GM19438 (cell line): ENCODE results near the gene AHCTF1.
"Not testable (repeated sequence)": the region's sequence is repeated elsewhere in the genome, so short reads cannot be mapped to it uniquely, and the experiment has no call there.

ENCODE experiments used
- ATAC-seq: cut with Tn5 transposase; IDR thresholded peaks from one replicate; pipeline ENCODE4 v1.9.1; 2021; ENCODE audit warnings: low read depth; ENCODE audit not compliant: unreplicated experiment

AHCTF1 gene

GRCh38 chr1:246850640-246851039, 81.1 kb downstream of the AHCTF1 start:
- not testable (repeated sequence) for ATAC-seq

- ATAC-seq, result no peak
These were observed 87.9 kb downstream of the AHCTF1 start for GRCh38 chr1:246843876-246844275.

- not testable (repeated sequence) for ATAC-seq
These were observed 91.0 kb downstream of the AHCTF1 start for GRCh38 chr1:246840761-246841160.

GRCh38 chr1:246838118-246838456, 93.7 kb downstream of the AHCTF1 start:
- ATAC-seq, result no peak

- no peak for ATAC-seq
These were observed 94.2 kb downstream of the AHCTF1 start for GRCh38 chr1:246837418-246838117.

GRCh38 chr1:246836209-246836966, 95.4 kb downstream of the AHCTF1 start:
- ATAC-seq, result no peak

GRCh38 chr1:246831543-246831942, 100.2 kb downstream of the AHCTF1 start:
- no peak for ATAC-seq

- ATAC-seq, result no peak
These were observed 102.9 kb downstream of the AHCTF1 start for GRCh38 chr1:246828818-246829217.

GRCh38 chr1:246827396-246827795, 104.4 kb downstream of the AHCTF1 start:
- no peak for ATAC-seq

- no peak for ATAC-seq
These were observed 106.1 kb downstream of the AHCTF1 start for GRCh38 chr1:246825557-246826175.

GRCh38 chr1:246824541-246824940, 107.2 kb downstream of the AHCTF1 start:
- no peak for ATAC-seq

- ATAC-seq, result not testable (repeated sequence)
These were observed 109.6 kb downstream of the AHCTF1 start for GRCh38 chr1:246822154-246822553.

GRCh38 chr1:246820666-246821065, 111.1 kb downstream of the AHCTF1 start:
- ATAC-seq, result no peak

- not testable (repeated sequence) for ATAC-seq
These were observed 114.0 kb downstream of the AHCTF1 start for GRCh38 chr1:246817778-246818177.

- ATAC-seq, result no peak
These were observed 116.0 kb downstream of the AHCTF1 start for GRCh38 chr1:246815693-246816270.

GRCh38 chr1:246814890-246815289, 116.9 kb downstream of the AHCTF1 start:
- no peak for ATAC-seq

- not testable (repeated sequence) for ATAC-seq
These were observed 118.4 kb downstream of the AHCTF1 start for GRCh38 chr1:246813325-246813724.

- no peak for ATAC-seq
These were observed 119.8 kb downstream of the AHCTF1 start for GRCh38 chr1:246811985-246812384.

GRCh38 chr1:246809473-246809872, 122.3 kb downstream of the AHCTF1 start:
- ATAC-seq, result no peak

GRCh38 chr1:246805135-246805716, 126.5 kb downstream of the AHCTF1 start:
- no peak for ATAC-seq

GRCh38 chr1:246803883-246804282, 127.9 kb downstream of the AHCTF1 start:
- ATAC-seq, result no peak
